ENCODE data around the gene ZNF133. TPM values are rescaled to one million over a fixed set of nuclear protein-coding genes. Genes with fewer than 3 reads are reported as not detected.

Gene ZNF133
- total and polyA plus RNA-seq, 2 donors, result 10.9 to 15.9 TPM

- no peaks in the 10 kb centered on the region for H3K27me3 ChIP-seq (ENCODE audit: control insufficient read depth in 2 of 2, insufficient read depth in 1 of 2, low read length in 1 of 2)
- no peak for DNase-seq (ENCODE audit: low read depth in 6 of 9, low spot score in 9 of 9)
- WGBS, result 93% methylated on average over 13 of the region's 13 CpGs
- H3K4me3 ChIP-seq (ENCODE audit: low read length in 2 of 2), result no peak overlapping the region
- H3K27ac ChIP-seq (ENCODE audit: low read depth in 1 of 2, low read length in 1 of 2), result no peak overlapping the region
- H3K4me1 ChIP-seq (ENCODE audit: control insufficient read depth in 2 of 2, insufficient read depth in 2 of 2, low read length in 2 of 2), result no peaks in the 10 kb centered on the region
- H3K36me3 ChIP-seq (ENCODE audit: control insufficient read depth in 2 of 2, insufficient read depth in 2 of 2, low read length in 1 of 2), result no peaks in the 10 kb centered on the region
- no peaks in the 10 kb centered on the region for H3K9me3 ChIP-seq (ENCODE audit: control insufficient read depth in 2 of 2, insufficient read depth in 1 of 2, low read length in 1 of 2)
Observed at GRCh38 chr20:18362916-18363315, 74.6 kb downstream of the ZNF133 start.

GRCh38 chr20:18363708-18364107 lies 75.4 kb downstream of the ZNF133 start:
- 98% methylated on average over 2 of the region's 2 CpGs for WGBS
- H3K9me3 ChIP-seq (ENCODE audit: control insufficient read depth in 2 of 2, insufficient read depth in 1 of 2, low read length in 1 of 2), result no peaks in the 10 kb centered on the region
- no peaks in the 10 kb centered on the region for H3K27me3 ChIP-seq (ENCODE audit: control insufficient read depth in 2 of 2, insufficient read depth in 1 of 2, low read length in 1 of 2)
- H3K36me3 ChIP-seq (ENCODE audit: control insufficient read depth in 2 of 2, insufficient read depth in 2 of 2, low read length in 1 of 2), result no peaks in the 10 kb centered on the region
- no peak overlapping the region for H3K27ac ChIP-seq (ENCODE audit: low read depth in 1 of 2, low read length in 1 of 2)
- H3K4me1 ChIP-seq (ENCODE audit: control insufficient read depth in 2 of 2, insufficient read depth in 2 of 2, low read length in 2 of 2), result no peaks in the 10 kb centered on the region
- no peak for DNase-seq (ENCODE audit: low read depth in 6 of 9, low spot score in 9 of 9)
- no peak overlapping the region for H3K4me3 ChIP-seq (ENCODE audit: low read length in 2 of 2)

GRCh38 chr20:18364768-18365167 lies 76.4 kb downstream of the ZNF133 start:
- Histone ChIP-seq H3K4me3 (ENCODE audit: low read length in 2 of 2) (no peak overlapping the region), H3K27me3 (ENCODE audit: control insufficient read depth in 2 of 2, insufficient read depth in 1 of 2, low read length in 1 of 2) (no peaks in the 10 kb centered on the region), H3K9me3 (ENCODE audit: control insufficient read depth in 2 of 2, insufficient read depth in 1 of 2, low read length in 1 of 2) (no peaks in the 10 kb centered on the region), H3K4me1 (ENCODE audit: control insufficient read depth in 2 of 2, insufficient read depth in 2 of 2, low read length in 2 of 2) (no peaks in the 10 kb centered on the region), H3K27ac (ENCODE audit: low read depth in 1 of 2, low read length in 1 of 2) (no peak overlapping the region), H3K36me3 (ENCODE audit: control insufficient read depth in 2 of 2, insufficient read depth in 2 of 2, low read length in 1 of 2) (no peaks in the 10 kb centered on the region)
- DNase-seq (ENCODE audit: low read depth in 6 of 9, low spot score in 9 of 9), result no peak
- WGBS, result 91% methylated on average over 2 of the region's 2 CpGs

Other genes starting within 250 kb of the ZNF133 start
- gene OVOL2, start 230.6 kb upstream of the ZNF133 start, total RNA-seq, result 0.94 TPM
- gene OVOL2, start 230.6 kb upstream of the ZNF133 start, polyA plus RNA-seq, result 3.1 TPM
- gene KAT14, start 150.7 kb upstream of the ZNF133 start, total RNA-seq, result 17.1 TPM
- gene KAT14, start 150.7 kb upstream of the ZNF133 start, polyA plus RNA-seq, result 9.8 TPM
- gene PET117, start 150.7 kb upstream of the ZNF133 start, total RNA-seq, result 11.9 TPM
- gene PET117, start 150.7 kb upstream of the ZNF133 start, polyA plus RNA-seq, result 11.4 TPM
- 1.0 TPM for gene DZANK1, start 178.5 kb downstream of the ZNF133 start, total RNA-seq
- gene DZANK1, start 178.5 kb downstream of the ZNF133 start, polyA plus RNA-seq, result 3.3 TPM
- 9.6 TPM for gene POLR3F, start 178.9 kb downstream of the ZNF133 start, total RNA-seq
- 12.9 TPM for gene POLR3F, start 178.9 kb downstream of the ZNF133 start, polyA plus RNA-seq
- 12.7 TPM for gene RBBP9, start 208.7 kb downstream of the ZNF133 start, total RNA-seq
- 8.9 TPM for gene RBBP9, start 208.7 kb downstream of the ZNF133 start, polyA plus RNA-seq
- 47.7 TPM for gene SEC23B, start 219.4 kb downstream of the ZNF133 start, total RNA-seq
- 16.4 TPM for gene SEC23B, start 219.4 kb downstream of the ZNF133 start, polyA plus RNA-seq